Coronary artery (tissue), 2 donors: ENCODE data around the gene NME3.

ENCODE experiments used
- DNase-seq: peaks from one replicate; pipeline ENCODE4 v3.0.0-alpha.2; 2017; ENCODE audit warnings: low spot score
- H3K27ac ChIP-seq, 2 donors: fragments of 200-600 bp; sonication (generic); one replicate each; pipeline ENCODE4 v1.5.1; 2016 to 2019
- H3K4me3 ChIP-seq: fragments of 200-600 bp; sonication (generic); 2 replicates; pipeline ENCODE4 v1.5.1; 2016; ENCODE audit warnings: mild to moderate bottlenecking, moderate library complexity
- CTCF ChIP-seq: fragments of 200-600 bp; sonication (generic); IDR thresholded peaks from one replicate; pipeline ENCODE4 v1.5.1; 2019; ENCODE audit warnings: antibody characterized with exemption

NME3 gene

GRCh38 chr16:1779234-1779701 lies 7.9 kb upstream of the NME3 start:
- Histone ChIP-seq H3K4me3 (no peak overlapping the region), H3K27ac (no peak overlapping the region)
- DNase-seq: no peak
- no peak for TF ChIP-seq CTCF

GRCh38 chr16:1778200-1779179 lies 7.1 kb upstream of the NME3 start:
- no peak overlapping the region for H3K4me3 ChIP-seq
- no peak for DNase-seq
- no peak for TF ChIP-seq CTCF
- H3K27ac ChIP-seq: no peak overlapping the region

- DNase-seq: no peak
- TF ChIP-seq CTCF: no peak
- H3K4me3 ChIP-seq: no peak overlapping the region
- H3K27ac ChIP-seq: no peak overlapping the region
Observed at GRCh38 chr16:1777375-1778199, 6.2 kb upstream of the NME3 start.

- Histone ChIP-seq H3K27ac (no peak overlapping the region), H3K4me3 (no peak overlapping the region)
- no peak for TF ChIP-seq CTCF
- no peak for DNase-seq
Observed at GRCh38 chr16:1776991-1777374, 5.6 kb upstream of the NME3 start.

- DNase-seq: no peak
- no peak for TF ChIP-seq CTCF
- Histone ChIP-seq H3K4me3 (no peak overlapping the region), H3K27ac (no peak overlapping the region)
Observed at GRCh38 chr16:1776672-1776955, 5.3 kb upstream of the NME3 start.

- DNase-seq: no peak
- no peak overlapping the region for H3K4me3 ChIP-seq
- no peak for TF ChIP-seq CTCF
Observed at GRCh38 chr16:1775846-1776671, 4.7 kb upstream of the NME3 start.

More at GRCh38 chr16:1775846-1776671, 4.7 kb upstream of the NME3 start:
- no peak overlapping the region for H3K27ac ChIP-seq
